Measurements from ENCODE around the gene HES3. TPM values are rescaled to one million over a fixed set of nuclear protein-coding genes. Genes with fewer than 3 reads are reported as not detected.

HES3 gene
- total RNA-seq, 1 donor from 2014 or later = not detected

DNA sequence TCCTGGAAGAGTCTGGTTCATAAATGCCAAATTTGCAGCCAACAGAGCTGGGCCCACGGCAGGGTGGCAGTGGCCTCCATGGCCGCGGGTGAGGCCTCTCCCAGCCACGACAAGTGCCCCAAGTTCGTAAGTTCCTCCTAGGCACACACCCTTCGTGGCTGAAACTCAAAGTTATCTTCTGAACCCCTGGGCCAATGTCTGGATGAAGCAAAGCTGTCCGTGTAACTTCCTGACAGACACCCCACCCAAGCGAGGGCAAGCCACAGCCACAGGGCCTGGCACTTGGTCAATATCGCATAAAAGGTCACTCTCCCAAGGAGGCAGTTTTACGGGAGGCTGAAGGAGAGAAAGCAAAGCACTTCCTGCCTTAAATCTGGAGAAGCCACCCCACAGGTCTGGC, 44.7 kb downstream of the HES3 start:
- H3K36me3 ChIP-seq (ENCODE audit: control insufficient read depth, insufficient read depth, low read length) = peaks cover 18% of the 10 kb centered on the region
- FAIRE-seq (no peak), DNase-seq (ENCODE audit: low read depth) (no peak)
- H3K27me3 ChIP-seq (ENCODE audit: control insufficient read depth, insufficient read depth, low read length) = no peaks in the 10 kb centered on the region
- H3K4me3 ChIP-seq (ENCODE audit: low read depth, low read length) = no peak overlapping the region
- TF ChIP-seq CTCF (IDR thresholded peaks at IDR 0.05; ENCODE audit: insufficient read depth, low read length, severe bottlenecking) = no peak

DNA sequence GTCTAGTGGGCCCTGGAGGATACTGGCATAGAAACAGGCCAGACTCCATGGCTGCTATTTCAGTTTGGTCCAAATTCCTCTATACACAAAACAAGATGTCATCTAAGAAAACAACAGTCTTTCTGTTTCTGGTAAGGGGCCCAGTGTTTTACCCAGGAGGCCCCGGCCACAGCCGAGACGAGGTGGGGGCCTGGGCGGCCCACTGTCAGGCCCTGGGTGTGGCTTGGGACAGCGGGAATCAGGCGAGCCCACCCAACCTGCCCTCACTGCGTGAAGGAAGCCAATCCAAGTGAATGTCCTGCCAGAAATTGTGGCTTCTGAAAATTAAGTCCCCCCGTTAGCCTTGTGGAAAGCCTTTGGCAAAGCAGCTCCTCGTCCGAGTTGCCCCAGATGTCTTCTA, 48.1 kb downstream of the HES3 start:
- DNase-seq (ENCODE audit: low read depth) = no peak
- H3K27me3 ChIP-seq (ENCODE audit: control insufficient read depth, insufficient read depth, low read length) = no peaks in the 10 kb centered on the region
- peaks cover 20% of the 10 kb centered on the region for H3K36me3 ChIP-seq (ENCODE audit: control insufficient read depth, insufficient read depth, low read length)
- no peak for FAIRE-seq
- TF ChIP-seq CTCF (IDR thresholded peaks at IDR 0.05; ENCODE audit: insufficient read depth, low read length, severe bottlenecking) = no peak
- H3K4me3 ChIP-seq (ENCODE audit: low read depth, low read length) = no peak overlapping the region

DNA sequence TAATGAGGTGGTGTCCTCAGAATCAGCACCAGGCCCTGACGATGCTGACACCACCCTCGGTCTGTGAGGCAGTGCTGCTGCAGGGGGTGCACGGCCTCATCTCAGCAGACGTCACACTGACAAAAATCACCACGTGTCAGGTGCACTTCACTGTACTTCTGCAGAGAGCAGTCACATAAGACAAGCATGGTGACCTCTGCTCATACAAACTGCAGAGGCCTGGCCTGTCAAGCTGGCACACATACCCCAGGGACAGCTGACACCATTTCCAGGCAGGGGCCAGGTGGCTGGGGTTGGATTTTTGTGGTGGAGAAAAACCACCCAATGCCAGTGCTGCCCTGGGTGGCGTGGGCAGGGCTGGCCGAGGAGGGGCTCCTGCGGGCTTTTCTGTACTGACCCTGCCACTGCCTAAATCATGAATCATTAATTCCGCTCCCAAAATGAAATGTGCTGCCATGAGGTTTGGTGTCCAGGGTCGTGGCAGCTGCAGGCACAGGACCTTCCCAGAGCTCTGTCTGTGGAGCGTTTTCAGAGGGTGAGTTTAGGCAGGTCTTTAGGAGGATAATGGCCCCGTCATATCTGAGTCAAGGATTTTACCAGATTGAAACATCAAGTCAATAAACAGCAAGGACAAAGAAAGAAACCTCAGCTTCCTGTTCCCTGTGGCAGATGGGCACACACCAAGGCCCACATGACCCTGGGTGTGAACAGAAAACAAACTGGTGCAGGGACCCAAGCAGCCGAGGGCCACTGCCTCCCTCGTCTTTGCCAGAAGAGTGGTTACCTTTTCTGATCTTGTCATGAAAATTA, 50.3 kb downstream of the HES3 start:
- no peak overlapping the region for H3K4me3 ChIP-seq (ENCODE audit: low read depth, low read length)
- TF ChIP-seq CTCF (IDR thresholded peaks at IDR 0.05; ENCODE audit: insufficient read depth, low read length, severe bottlenecking) = no peak
- no peaks in the 10 kb centered on the region for H3K27me3 ChIP-seq (ENCODE audit: control insufficient read depth, insufficient read depth, low read length)
- peak; percentile 86 for FAIRE-seq
- peak; percentile 75 for DNase-seq (ENCODE audit: low read depth)
- H3K36me3 ChIP-seq (ENCODE audit: control insufficient read depth, insufficient read depth, low read length) = peaks cover 16% of the 10 kb centered on the region

DNA sequence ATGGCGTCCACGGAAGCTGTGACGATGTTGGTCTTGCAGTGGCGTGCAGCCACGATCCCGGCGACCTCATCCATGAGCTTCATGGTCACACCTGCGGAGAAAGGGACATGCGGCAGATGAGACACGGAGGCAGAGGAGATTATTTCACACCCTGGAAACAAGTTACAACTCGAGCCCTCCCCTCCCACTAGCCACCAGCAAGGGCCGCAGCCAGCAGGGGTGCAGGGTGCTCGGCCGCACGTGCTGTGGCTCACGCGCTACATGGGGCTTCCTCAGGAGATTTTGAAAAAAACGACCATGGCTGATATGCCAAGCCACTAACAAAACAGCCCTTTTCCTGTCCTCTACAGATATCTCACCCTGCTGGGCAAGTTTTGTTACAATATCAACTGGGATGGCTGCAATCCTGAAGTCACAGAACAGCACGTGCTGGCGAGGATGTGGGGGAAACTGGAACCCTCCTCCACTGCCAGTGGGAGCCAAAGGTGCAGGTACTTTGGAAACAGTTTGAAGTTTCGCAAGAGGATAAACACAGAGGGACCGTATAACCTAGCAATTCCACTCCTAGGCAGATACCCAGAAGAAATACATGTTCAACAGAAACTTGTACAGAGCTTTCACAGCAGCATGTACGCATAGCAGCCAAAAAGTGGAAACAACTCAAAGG, 51.0 kb downstream of the HES3 start:
- Histone ChIP-seq H3K27me3 (ENCODE audit: control insufficient read depth, insufficient read depth, low read length) (no peaks in the 10 kb centered on the region), H3K4me3 (ENCODE audit: low read depth, low read length) (no peak overlapping the region), H3K36me3 (ENCODE audit: control insufficient read depth, insufficient read depth, low read length) (peaks cover 14% of the 10 kb centered on the region)
- DNase-seq (ENCODE audit: low read depth) = peak; percentile 10
- TF ChIP-seq CTCF (IDR thresholded peaks at IDR 0.05; ENCODE audit: insufficient read depth, low read length, severe bottlenecking) = no peak
- FAIRE-seq = peak; percentile 81

Other genes starting within 250 kb of the HES3 start
- 1.3 and 1.8 TPM in 2 replicates for gene KCNAB2, start 198.3 kb upstream of the HES3 start, total RNA-seq
- 0.13 and 0.26 TPM in 2 replicates for gene CHD5, start 63.9 kb upstream of the HES3 start, total RNA-seq
- 153 and 194 TPM in 2 replicates for gene RPL22, start 44.6 kb upstream of the HES3 start, total RNA-seq
- 6.4 and 6.6 TPM in 2 replicates for gene RNF207, start 38.1 kb upstream of the HES3 start, total RNA-seq
- 43.3 and 53.4 TPM in 2 replicates for gene ICMT, start 8.2 kb upstream of the HES3 start, total RNA-seq
- gene GPR153, start 16.9 kb downstream of the HES3 start, total RNA-seq = 16.5 and 44.2 TPM in 2 replicates
- gene ACOT7, start 149.6 kb downstream of the HES3 start, total RNA-seq = 88.1 and 89.8 TPM in 2 replicates
- gene HES2, start 175.7 kb downstream of the HES3 start, total RNA-seq = 98.1 and 116 TPM in 2 replicates
- gene ESPN, start 180.6 kb downstream of the HES3 start, total RNA-seq = 4.5 and 8.4 TPM in 2 replicates
- gene TNFRSF25, start 222.0 kb downstream of the HES3 start, total RNA-seq = 20.5 and 30.3 TPM in 2 replicates
- gene PLEKHG5, start 247.5 kb downstream of the HES3 start, total RNA-seq = 42.9 and 45.2 TPM in 2 replicates